NCI-H1436 (cell line): ENCODE measurements around the gene MED16.
A peak's percentile ranks its signal among the peaks of the same experiment; 100 is the strongest.
"Not testable (repeated sequence)": the region's sequence is repeated elsewhere in the genome, so short reads cannot be mapped to it uniquely, and the experiment has no call there.

Experiments
- DNase-seq: peaks from one replicate; lab custom pipeline; 2025; lab: John Stamatoyannopoulos, UW

Gene MED16

DNA sequence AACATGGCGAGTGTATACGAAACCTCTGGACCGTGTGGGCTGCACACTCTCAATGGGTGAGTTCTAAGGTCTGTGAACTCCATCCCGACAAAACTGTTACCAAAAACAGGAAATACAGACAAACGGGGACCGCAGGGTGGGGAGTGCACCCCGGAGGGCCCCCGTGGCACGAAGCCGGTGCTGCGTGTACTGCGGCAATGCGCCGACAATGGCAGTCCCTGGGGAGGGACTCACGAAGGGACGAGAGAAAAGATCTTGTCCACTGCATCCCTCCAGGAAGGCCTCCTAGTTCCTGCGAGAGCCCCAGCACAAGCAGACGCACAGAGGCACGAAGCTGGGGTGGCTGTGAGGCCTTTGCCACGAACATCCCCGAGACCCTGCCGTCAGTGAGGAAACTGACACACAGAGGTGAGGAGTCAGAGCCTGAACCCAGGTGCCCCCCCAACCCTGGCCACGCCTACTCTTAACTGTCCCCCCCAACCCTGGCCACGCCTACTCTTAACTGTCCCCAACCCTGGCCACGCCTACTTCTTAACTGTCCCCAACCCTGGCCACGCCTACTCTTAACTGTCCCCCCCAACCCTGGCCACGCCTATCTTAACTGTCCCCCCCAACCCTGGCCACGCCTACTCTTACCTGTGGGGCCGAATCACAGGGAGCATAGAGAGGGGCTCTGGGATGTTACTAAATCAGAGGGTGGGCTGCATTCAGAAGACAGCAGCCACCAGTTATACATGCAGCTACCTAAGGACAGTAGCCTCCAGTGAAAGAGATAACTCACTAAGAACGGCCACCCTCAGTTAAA is 4.2 kb downstream of the MED16 start:
- no peak for DNase-seq

DNA sequence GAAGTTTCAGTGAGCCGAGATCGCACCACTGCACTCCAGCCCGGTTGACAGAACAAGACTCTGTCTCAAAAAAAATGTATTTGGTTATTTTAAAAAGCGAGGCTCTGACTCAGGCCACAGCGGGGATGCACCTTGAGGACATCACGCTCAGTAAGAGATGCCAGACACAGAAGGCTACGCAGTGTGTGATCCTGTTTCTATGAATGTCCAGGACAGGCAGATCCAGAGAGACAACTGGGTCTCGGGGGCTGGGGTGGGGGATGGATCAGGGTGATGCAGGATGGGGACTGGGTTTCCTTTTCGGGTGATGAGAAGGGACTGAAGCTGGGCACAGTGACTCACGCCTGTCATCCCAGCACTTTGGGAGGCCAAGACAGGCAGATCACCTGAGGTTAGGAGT is 5.4 kb downstream of the MED16 start:
- DNase-seq = no peak

DNA sequence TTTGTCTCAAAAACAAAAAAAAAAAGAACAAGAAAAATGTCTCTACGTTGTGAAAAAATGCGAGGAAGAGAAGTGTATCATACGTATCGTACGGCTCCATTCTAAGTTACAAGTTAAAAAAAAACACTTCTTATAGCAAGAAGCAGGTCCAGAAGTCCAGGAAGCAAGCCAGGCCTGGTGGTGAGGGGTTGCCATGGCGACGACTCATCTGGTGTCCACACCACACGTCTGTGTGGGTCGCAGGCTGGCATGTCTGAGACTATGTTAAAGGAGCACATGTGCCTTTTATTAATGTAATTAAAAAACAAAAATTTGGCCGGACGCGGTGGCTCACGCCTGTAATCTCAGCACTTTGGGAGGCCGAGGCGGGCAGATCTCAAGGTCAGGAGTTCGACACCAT is 5.9 kb downstream of the MED16 start:
- DNase-seq = no peak

DNA sequence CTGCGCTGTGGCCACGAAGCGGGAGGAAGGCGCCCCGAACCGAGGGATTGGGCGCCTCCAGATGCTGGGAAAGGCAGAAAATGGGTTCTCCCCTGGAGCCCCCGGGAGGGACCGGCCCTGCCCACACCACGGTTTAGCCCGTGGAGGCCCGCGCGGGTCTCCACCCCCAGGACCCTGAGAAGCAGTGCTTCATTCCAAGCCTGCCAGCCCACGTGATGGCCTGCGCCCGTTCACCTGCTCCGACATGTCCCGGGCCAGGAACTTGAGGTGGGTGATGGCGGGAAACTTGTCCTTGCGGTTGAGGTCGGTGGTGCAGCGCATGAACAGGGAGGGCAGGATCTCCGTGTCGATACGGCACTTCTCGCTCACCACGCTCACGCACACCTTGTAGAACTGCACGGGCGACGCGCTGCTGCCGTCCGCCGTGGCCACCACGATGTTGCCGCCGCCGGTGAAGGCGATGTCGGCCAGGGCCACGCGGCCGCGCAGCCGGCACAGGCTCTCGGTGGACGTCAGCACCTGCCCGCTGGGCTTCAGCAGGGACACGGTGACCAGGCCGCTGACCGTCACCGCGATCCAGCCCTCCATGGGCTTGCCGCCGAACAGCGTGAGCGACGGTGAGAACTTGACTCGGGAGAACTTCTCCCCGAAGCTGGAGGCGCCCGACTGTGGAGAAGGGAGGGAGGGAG is 7.3 kb downstream of the MED16 start:
- no peak for DNase-seq

DNA sequence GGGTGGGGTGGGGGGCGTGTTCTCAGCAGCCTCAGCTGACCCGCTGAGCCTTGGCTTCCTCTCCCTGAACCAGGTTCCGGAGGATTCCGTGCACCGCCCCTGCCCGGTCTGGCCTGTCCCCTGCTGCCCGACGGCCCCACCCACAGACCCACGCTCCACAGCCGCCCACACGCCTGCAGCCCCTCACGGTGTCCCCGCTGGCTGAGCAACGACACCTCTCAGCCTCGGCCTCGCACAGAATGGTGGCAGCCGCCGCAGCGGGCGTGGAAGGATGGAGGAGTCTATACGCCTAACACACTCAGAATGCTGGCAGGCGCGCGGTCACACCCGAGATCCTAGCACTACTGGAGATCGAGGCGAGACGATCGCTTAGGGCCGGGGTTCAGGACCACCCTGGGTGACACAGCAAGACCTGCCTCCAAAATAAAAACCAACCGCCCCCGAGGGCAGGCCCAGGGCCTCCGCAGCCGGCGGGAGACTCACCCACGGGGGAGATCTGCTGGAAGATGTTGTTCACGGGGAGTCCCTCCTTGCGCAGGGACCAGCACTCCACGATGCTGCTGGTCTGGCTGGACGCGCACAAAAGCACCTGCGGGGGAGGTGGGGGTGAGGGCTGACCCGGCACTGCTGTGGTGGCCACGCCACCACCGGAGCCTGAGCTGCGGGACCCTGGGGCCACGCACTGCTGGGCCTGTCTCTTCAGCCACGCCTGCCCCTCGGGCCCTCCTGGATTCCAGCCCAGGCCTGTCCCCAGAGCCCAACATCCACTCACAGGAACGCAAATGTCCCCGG is 8.4 kb downstream of the MED16 start:
- DNase-seq = no peak

DNA sequence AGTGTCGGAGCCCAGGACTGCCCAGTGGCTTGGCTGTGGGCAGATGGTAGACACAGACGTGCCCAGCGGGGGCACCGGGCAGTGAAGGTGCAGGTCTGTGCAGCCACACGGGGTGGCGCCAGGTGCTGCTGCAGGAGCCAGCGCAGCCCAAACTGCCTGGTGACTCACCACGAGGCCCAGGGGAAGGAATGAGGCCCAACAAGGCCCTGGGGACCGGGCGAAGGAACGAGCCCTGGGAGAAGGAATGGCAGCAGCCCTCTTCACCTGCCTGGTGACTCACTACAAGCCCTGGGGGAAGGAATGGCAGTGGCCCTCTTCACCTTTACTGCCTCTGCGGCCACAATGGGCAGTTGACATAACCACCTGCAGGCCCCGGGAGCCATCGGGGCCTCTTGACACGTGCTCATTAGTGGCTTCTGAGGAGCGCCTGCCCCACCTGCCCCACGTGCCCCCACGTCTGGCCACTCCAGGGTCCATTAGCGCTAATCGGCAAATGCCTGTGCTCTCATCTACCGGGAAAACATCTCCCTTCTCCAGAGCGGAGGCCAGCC is 9.3 kb downstream of the MED16 start:
- peak; percentile 54 for DNase-seq

DNA sequence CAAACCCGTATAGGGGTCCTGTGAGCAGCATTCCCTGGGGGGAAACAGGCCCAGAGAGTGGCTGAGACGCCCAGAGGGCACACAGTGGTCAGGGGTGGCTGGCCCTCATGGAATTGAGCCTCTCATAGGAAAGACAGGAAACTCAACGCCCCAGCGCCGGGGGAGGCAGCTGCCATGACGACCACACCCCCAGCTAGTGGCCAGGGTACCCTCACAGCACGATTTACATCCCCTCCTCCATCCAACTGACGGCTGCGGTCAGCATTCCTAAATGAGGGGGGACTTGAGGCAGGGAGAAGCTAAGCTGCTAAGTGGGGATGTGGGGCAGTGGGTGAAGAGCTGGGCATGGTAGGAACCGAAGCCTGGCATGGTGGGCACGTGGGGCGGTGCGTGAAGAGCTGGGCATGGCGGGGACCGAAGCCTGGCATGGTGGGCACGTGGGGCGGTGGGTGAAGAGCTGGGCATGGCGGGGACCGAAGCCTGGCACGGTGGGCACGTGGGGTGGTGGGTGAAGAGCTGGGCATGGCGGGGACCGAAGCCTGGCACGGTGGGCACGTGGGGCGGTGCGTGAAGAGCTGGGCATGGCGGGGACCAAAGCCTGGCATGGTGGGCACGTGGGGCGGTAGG is 10.0 kb downstream of the MED16 start:
- DNase-seq = no peak

DNA sequence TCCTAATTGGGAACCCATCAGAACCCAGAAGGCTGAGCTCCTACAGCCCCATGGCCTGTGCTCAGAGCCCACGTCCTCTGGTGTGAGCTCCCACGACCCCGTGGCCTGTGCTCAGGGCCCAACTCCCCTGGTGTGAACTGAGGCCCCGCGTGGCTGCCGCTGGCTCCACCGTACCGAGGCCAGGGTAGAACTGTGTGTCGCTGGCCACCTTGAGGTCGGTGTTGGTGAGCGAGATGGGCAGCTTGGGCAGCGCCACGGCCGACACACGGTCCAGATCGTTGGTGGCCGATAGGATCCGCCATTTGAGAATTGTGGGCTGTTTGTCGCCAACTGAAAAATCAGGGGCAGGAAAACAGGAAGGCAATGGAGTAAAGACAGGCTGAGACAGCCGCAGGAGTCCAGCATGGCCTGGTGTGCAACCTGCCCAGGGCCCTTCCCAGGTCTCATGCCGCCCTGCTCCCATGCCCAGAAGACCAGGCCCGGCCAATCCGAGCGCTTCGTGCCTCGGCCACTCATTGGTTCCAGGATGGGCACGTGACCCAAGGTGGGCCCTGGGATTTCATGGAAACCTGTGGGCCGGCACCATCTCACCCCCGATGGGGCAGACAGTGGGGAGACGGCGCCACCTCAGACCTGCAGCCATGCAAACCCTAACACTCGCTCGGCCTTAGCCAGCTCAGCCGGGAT is 11.5 kb downstream of the MED16 start:
- DNase-seq = no peak

DNA sequence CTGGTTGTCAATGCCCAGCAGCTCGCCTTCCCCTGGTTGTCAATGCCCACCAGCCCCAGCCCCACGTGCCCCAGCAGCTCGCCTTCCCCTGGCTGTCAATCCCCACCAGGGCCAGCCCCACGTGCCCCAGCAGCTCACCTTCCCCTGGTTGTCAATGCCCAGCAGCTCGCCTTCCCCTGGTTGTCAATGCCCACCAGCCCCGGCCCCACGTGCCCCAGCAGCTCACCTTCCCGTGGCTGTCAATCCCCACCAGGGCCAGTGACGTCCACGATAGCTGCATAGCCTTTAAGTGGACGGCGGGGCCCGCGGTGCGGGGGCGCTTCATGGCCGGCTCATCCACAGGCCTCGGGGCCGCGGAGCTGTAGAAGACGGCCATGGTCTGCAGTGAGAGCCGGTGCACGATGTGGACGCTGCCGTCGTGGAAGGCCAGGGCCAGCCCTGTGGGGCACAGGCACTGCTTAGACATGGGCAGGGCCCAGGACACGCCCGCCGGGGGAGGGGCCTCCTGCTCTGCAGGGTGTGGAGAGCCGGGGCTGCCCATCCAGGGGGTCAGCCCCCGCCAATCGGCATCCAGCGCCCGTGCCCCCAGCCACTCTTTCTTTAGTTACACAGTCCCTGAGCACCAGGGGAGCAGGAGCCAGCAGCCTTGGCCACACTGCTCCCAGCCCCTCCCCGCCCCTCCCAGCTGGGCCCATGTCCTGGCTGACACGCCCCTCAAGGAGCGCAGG is 13.1 kb downstream of the MED16 start:
- DNase-seq = no peak

DNA sequence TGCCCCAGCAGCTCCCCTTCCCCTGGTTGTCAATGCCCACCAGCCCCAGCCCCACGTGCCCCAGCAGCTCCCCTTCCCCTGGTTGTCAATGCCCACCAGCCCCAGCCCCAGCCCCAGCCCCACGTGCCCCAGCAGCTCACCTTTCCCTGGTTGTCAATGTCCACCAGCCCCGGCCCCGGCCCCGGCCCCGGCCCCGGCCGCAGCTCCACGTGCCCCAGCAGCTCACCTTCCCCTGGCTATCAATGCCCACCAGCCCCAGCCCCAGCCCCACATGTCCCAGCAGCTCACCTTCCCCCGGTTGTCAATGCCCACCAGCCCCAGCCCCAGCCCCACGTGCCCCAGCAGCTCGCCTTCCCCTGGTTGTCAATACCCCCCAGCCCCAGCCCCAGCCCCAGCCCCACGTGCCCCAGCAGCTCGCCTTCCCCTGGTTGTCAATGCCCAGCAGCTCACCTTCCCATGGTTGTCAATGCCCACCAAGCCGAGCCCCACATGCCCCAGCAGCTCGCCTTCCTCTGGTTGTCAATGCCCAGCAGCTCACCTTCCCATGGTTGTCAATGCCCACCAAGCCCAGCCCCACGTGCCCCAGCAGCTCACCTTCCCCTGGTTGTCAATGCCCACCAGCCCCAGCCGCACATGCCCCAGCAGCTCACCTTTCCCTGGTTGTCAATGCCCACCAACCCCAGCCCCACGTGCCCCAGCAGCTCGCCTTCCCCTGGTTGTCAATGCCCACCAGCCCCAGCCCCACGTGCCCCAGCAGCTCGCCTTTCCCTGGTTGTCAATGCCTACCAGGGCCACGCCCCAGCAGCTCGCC is 14.0 kb downstream of the MED16 start:
- DNase-seq = not testable (repeated sequence)

DNA sequence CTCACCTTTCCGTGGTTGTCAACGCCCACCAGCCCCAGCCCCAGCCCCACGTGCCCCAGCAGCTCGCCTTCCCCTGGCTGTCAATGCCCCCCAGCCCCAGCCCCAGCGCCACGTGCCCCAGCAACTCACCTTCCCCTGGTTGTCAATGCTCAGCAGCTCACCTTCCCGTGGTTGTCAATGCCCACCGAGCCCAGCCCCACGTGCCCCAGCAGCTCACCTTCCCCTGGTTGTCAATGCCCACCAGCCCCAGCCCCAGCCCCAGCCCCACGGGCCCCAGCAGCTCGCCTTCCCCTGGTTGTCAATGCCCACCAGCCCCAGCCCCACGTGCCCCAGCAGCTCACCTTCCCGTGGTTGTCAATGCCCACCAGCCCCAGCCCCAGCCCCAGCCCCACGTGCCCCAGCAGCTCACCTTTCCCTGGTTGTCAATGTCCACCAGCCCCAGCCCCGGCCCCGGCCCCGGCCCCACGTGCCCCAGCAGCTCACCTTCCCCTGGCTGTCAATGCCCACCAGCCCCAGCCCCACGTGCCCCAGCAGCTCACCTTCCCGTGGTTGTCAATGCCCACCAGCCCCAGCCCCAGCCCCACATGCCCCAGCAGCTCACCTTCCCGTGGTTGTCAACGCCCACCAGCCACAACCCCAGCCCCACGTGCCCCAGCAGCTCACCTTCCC is 14.9 kb downstream of the MED16 start:
- not testable (repeated sequence) for DNase-seq

DNA sequence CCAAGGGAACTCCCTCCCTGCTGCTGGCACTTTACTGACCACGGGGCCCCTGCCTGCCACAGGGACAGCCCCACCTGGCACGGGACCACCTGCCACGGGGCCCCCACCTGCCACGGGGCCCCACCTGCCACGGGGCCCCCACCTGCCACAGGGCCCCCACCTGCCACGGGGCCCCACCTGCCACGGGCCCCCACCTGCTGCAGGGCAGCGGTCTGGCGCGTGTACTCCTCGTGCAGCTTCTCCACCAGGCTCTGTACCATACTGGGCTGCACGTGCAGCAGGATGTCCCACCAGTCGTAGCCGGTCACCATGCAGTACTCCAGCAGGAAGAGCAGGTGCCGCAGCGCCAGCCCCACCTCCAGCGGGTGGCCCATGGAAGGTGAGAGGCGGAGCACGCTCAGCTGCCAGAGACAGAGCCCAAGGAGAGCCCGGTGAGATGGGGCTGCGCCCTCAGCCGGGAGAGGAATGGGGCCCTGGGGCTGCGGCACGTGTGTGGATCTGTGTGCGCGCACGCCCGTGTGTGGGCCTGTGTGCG is 16.1 kb downstream of the MED16 start:
- DNase-seq = no peak

DNA sequence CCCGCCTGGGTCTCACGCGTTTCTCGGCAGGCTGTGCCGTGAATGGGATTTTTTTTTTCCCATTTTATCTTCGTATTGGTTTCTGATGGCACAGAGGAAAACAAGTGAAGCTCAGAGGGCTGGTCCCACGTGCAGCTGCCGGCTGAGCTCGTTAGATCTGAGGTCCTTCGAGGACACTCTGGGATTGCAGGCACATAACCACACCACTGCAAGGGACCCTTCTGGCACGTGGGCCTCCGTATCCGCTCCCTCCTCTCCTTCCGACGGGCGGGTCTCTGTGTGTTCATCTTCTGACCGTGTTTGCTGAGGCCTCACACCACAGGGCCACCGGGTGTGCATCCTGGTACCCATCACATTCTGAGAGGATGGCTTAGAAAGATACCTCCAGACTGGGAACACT is 16.9 kb downstream of the MED16 start:
- DNase-seq = no peak

DNA sequence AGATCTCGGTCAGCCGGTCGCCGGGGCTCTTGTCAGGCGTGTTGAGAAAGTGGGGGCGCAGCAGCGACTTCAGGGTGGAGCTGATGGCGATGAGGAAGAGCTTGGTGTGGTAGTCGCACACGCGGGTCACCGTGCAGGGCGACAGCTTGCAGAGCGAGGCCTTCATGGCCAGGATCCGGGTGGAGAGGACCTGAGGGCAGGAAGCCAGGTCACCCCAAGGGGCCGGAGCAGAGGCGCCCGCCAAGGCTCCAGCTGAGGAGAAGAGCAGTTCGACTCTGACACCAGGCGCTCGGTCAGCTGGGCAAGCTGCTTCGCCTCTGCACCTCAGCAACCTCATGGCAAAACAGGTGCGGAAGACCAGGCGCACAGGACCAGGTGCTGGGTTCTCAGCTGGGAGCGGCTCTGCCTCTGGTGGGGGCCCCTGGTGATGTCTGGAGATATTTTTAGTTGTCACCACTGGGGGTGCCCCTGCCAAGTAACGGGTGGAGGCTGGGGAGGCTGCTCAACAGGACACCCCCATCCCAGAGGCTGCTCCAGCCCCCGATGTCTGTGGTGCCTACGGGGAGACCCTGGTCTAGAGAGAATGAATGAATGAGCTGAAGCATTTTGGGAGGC is 17.6 kb downstream of the MED16 start:
- no peak for DNase-seq

DNA sequence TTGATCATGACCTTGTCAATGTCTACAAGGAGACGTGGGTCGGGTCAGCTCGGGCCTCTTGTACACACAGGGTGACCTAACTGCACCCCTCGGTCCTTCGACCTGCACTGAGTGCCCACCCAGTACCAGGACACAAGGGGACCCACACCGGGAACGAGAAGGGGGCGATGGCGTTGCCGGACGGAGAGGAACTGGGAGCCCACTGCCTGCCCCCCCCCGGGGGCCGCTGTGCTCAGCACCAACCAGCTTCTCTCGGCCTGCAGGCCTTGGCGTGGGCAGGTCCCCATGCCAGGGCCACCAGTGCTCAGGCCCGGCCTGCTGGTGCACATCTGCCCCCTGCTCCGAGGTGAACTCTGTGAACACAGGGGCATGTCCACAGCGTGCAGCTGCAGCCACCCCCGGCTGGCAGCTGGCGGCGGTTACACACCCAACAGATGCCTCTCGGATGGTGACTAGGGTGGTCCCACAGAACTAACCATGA is 19.4 kb downstream of the MED16 start:
- DNase-seq = no peak

DNA sequence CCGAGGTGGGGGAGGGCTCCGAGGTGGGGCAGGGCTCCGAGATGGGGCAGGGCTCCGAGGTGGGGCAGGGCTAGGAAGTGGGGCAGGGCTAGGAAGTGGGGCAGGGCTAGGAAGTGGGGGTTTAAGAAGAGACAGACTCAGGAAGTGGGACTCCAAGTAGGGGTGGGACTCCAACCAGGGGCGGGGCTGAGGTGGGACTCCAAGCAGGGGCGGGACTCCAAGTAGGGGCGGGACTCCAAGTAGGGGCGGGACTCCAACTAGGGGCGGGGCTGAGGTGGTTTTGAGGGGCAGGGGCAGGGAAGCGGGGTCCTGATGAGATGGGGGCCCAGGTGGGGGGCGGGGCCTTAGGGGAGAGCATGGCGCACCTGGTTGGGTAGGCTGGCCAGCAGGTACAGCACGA is 19.9 kb downstream of the MED16 start:
- DNase-seq = peak; percentile 30

DNA sequence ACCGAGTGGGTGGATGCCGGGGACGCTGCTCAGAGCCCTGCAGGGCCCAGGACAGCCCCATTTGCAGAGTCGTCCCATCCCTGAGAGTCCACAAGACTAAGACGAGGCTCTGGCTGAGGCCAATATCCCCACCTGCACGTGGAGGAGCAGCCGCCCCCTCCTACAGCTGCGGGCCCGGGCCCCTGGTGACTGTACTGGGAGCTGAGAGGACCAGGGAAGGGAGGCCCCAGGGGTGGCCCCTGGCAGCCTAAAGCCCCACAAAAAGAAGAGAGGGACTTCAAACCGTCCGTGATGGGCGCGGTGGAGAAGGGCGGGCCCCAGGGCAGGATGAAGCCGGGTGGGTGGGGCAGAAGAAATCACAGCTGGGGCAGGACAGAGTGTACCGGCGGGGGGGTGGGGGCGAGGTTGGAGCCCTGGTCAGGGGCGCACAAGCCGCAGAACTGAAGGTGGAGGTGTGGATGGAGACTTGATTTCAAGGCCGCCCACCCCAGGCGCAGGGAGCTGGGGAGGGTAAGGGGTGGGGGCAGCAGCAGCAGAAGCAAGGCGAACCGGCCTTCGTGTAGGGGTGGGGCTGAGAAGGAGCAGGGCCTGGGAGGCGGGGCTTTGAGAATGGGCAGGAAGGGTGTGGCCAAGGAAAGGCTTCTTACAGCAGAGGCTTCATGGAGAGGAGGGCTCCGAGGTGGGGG is 20.6 kb downstream of the MED16 start:
- DNase-seq = peak; percentile 51
